Measurements from ENCODE around the gene STRADA. TPM values are rescaled to one million over a fixed set of nuclear protein-coding genes. Genes with fewer than 3 reads are reported as not detected.
A peak's percentile ranks its signal among the peaks of the same experiment; 100 is the strongest.

STRADA gene
- total and polyA plus RNA-seq, 3 donors from 2014 or later: 55.3 to 142 (median 78.7) TPM

DNA sequence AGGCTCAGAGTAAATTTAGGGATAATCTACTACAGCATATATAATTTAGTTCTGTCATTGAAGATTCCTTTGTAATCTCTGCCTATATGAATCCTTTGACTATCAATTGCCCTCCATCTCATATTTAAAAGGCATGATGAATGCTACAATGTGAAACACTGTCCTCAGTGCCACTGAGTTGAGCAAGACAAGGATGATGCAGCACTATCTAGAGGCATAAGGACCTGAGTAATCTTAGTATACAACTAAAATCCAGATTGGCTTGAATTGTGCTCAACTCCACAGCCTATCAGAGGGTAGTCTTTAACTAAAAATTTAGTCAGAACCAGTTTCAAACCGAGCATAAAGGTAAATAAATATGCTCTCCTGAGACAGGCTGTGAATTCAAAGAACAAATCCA, 11.6 kb upstream of the STRADA start:
- H3K27me3 ChIP-seq: no peaks in the 10 kb centered on the region
- no peak overlapping the region for H3K4me3 ChIP-seq
- no peaks in the 10 kb centered on the region for H3K9me3 ChIP-seq
- 91 to 100% methylated on average over 1 of the region's 1 CpG for WGBS, 2 donors
- DNase-seq: no peak
- intact Hi-C loops (cut with DNase I; ENCODE audit: low total_unique reads): no loop called here
- H3K36me3 ChIP-seq (ENCODE audit: low read depth, missing control alignments): no peaks in the 10 kb centered on the region
- TF ChIP-seq, protein P1, sequence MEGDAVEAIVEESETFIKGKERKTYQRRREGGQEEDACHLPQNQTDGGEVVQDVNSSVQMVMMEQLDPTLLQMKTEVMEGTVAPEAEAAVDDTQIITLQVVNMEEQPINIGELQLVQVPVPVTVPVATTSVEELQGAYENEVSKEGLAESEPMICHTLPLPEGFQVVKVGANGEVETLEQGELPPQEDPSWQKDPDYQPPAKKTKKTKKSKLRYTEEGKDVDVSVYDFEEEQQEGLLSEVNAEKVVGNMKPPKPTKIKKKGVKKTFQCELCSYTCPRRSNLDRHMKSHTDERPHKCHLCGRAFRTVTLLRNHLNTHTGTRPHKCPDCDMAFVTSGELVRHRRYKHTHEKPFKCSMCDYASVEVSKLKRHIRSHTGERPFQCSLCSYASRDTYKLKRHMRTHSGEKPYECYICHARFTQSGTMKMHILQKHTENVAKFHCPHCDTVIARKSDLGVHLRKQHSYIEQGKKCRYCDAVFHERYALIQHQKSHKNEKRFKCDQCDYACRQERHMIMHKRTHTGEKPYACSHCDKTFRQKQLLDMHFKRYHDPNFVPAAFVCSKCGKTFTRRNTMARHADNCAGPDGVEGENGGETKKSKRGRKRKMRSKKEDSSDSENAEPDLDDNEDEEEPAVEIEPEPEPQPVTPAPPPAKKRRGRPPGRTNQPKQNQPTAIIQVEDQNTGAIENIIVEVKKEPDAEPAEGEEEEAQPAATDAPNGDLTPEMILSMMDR (IDR thresholded peaks at IDR 0.05): no peak
- TF ChIP-seq POLR2A (IDR thresholded peaks at IDR 0.05): no peak
- no peak overlapping the region for H3K27ac ChIP-seq
- no peaks in the 10 kb centered on the region for H3K4me1 ChIP-seq

DNA sequence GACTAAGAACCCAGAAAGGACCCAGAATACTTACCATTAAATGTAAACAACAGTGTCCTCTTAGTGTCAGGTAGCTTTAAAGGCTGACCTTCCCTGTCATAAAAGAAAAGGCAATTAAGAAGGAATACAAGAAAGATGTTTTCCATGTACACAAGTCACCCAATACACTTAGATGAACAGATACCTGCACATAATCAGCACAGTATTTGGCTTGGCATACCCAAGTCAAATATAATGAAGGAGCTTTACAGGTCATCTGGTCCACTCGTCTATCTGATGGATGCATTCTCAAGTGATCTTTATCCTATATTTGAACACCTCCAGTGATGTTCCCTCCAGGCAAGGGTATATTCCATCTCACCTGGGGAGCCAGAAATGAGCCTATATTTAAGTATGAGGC, 11.1 kb upstream of the STRADA start:
- no peaks in the 10 kb centered on the region for H3K4me1 ChIP-seq
- peak overlapping the region in 1 of 2 donors; percentile 3 for H3K27ac ChIP-seq
- H3K9me3 ChIP-seq: no peaks in the 10 kb centered on the region
- no peaks in the 10 kb centered on the region for H3K36me3 ChIP-seq (ENCODE audit: low read depth, missing control alignments)
- no peaks in the 10 kb centered on the region for H3K27me3 ChIP-seq
- 83 to 86% methylated on average over 1 of the region's 1 CpG for WGBS, 2 donors
- DNase-seq: no peak
- H3K4me3 ChIP-seq: no peak overlapping the region
- intact Hi-C loops (cut with DNase I; ENCODE audit: low total_unique reads): no loop called here
- no peak for TF ChIP-seq POLR2A (IDR thresholded peaks at IDR 0.05)
- TF ChIP-seq, protein P1 (IDR thresholded peaks at IDR 0.05): no peak

DNA sequence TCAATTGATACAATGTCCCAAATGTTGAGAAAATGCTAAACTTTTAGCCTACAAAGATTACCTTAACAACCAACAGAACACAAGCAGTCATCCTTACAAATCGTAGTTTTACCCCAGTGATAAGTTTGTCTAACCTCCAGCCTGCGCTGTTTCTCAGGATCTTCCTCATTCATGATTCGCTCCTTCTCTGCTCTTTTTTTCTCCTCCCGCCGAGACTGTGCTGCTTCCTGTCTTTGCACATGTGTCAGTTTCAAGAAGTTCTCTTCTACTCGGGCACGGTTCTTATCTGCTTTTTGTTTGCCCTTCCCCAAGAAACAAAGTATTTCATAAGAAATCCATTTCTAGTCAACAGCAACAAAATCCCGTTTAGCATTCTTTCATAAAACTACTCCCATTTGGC, 10.2 kb upstream of the STRADA start:
- H3K36me3 ChIP-seq (ENCODE audit: low read depth, missing control alignments): no peaks in the 10 kb centered on the region
- peak; percentile 64 for DNase-seq
- no peaks in the 10 kb centered on the region for H3K27me3 ChIP-seq
- TF ChIP-seq, protein P1 (IDR thresholded peaks at IDR 0.05): no peak
- TF ChIP-seq POLR2A (IDR thresholded peaks at IDR 0.05): no peak
- no peaks in the 10 kb centered on the region for H3K4me1 ChIP-seq
- H3K27ac ChIP-seq: peak overlapping the region in 1 of 2 donors; percentile 3
- WGBS, 2 donors: 56 to 59% methylated on average over 8 of the region's 8 CpGs
- no peak overlapping the region for H3K4me3 ChIP-seq
- intact Hi-C loops (cut with DNase I; ENCODE audit: low total_unique reads): no loop called here
- H3K9me3 ChIP-seq: no peaks in the 10 kb centered on the region

DNA sequence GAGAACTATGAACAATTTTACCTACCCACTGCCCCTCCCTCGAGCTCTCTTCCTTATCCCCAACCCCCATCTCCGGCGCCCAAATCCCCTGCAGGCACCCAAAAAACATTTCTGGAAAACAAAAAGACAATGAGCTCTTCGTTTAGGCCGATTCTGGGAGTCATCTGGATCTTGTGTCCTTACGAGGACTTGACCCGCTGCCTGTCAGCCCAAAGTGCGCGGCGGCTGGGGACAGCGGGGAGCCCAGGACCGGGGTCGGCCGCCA, 524 bp downstream of the STRADA start:
- DNase-seq: no peak
- Histone ChIP-seq H3K4me3 (peak overlapping the region; percentile 77 to 80), H3K36me3 (ENCODE audit: low read depth, missing control alignments) (no peaks in the 10 kb centered on the region), H3K4me1 (peaks cover 7% of the 10 kb centered on the region), H3K27ac (peak overlapping the region; percentile 66 to 87), H3K27me3 (no peaks in the 10 kb centered on the region), H3K9me3 (no peaks in the 10 kb centered on the region)
- 0% methylated on average over 5 to 14 of the region's 14 CpGs for WGBS, 2 donors
- no peak for TF ChIP-seq POLR2A (IDR thresholded peaks at IDR 0.05)
- TF ChIP-seq, protein P1 (IDR thresholded peaks at IDR 0.05): no peak
- intact Hi-C loops (cut with DNase I; ENCODE audit: low total_unique reads): no loop called here

DNA sequence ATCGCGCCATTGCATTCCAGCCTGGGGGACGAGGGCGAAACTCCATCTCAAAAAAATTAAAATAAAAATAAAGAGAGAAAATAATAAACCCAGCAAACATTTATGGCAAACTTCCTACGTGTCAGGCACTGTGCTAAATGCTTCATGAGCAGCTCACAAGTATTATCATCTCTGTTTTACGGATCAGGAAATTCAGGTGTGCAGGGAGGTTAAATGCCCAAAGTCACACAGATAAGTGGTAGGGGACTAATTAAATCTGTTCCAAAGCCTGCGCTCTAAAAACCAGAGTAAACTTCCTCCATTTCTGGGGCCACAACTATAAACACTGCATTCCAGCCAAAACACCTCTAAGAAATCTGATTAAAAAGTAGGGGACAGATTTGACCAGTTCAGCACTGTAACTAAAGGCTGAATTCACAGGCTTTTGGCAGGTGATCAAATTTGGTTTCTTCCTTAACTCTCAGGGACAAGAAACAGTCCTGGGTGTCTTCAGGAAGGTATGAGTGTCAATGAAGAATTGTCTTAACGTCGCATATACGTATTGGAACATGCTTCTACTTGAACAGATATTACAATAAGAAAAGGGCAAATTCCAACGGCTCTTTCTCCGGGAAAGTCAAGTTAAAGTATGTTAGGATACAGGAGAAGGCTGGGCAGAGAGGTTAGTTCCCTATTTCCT, 996 bp downstream of the STRADA start:
- Histone ChIP-seq H3K27me3 (no peaks in the 10 kb centered on the region), H3K4me1 (peaks cover 7% of the 10 kb centered on the region), H3K9me3 (no peaks in the 10 kb centered on the region), H3K36me3 (ENCODE audit: low read depth, missing control alignments) (no peaks in the 10 kb centered on the region), H3K4me3 (peak overlapping the region; percentile 77 to 80), H3K27ac (peak overlapping the region; percentile 66 to 87)
- intact Hi-C loops (cut with DNase I; ENCODE audit: low total_unique reads): no loop called here
- WGBS, 2 donors: 26 to 31% methylated on average over 12 of the region's 12 CpGs
- no peak for DNase-seq
- TF ChIP-seq, protein P1 (IDR thresholded peaks at IDR 0.05): no peak
- TF ChIP-seq POLR2A (IDR thresholded peaks at IDR 0.05): no peak
